ENCODE measurements around the gene FRMD8.
A peak's percentile ranks its signal among the peaks of the same experiment; 100 is the strongest.

DNA sequence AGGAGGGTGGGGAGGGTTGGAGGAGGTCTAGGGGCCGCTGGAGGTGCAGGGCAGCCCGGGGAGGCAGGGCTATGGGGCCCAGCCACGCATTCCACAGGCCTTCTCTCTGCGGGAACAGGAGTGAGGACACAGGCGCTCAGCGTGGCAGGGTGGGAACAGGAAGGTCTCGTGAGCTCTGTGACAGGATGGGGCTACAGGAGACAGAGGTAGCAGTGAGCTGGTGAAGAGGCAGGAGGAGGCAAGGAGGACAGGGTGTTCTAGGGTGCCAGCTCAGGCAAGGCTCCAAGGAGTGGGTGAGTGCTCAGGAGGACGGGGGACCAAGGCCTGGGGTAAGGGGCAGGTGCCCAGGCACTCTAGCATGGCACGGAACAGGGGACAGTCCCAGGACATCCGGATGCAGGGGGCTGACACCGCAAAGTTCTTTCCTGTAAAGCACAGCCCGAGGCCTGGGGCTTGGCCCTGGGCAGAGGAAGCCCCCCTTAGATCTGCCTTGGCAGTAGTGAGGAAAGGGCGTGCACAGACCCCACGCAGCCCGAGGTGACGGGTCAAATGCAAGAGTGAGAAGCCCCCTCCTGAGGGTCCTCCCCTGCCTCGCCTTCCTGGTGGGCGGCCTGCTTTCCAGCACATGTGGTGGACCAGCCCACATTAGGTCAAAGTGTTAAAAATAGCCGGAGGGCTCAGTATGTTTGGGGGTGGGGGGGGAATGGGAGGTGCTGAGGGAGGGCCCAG, 31.4 kb downstream of the FRMD8 start:
- TF ChIP-seq POLR2A (IDR thresholded peaks at IDR 0.05; ENCODE audit: low read depth, low read length) (no peak), POLR2AphosphoS5 (IDR thresholded peaks at IDR 0.05; ENCODE audit: low read depth, low read length) (0 out of 2 replicates have a peak, but pooled peaks have one; percentile 9), TAF1 (IDR thresholded peaks at IDR 0.05; ENCODE audit: borderline replicate concordance, low read depth, low read length) (no peak)
